H9 (cell line): ENCODE results near the gene PGAM1. TPM values are rescaled to one million over a fixed set of nuclear protein-coding genes. Genes with fewer than 3 reads are reported as not detected.

Source experiments
- DNase-seq: peaks from one replicate; pipeline ENCODE4 v3.0.0-alpha.2; 2017
- H2AFZ ChIP-seq: one replicate; pipeline ENCODE4 v1.6.1; 2013; ENCODE audit warnings: mild to moderate bottlenecking, low read length, control low read depth, moderate library complexity
- H2AK5ac ChIP-seq: 2 replicates; pipeline ENCODE4 v1.6.1; 2013; ENCODE audit warnings: low read length, control low read depth, mixed read lengths; ENCODE audit not compliant: insufficient read length
- H2BK120ac ChIP-seq: one replicate; pipeline ENCODE4 v1.6.1; 2013; ENCODE audit warnings: low read depth, mild to moderate bottlenecking, low read length, control low read depth, inconsistent platforms; ENCODE audit not compliant: poor library complexity, severe bottlenecking
- H2BK12ac ChIP-seq: 2 replicates; pipeline ENCODE4 v1.6.1; 2013; ENCODE audit warnings: low read length, control low read depth, mixed read lengths, low read depth; ENCODE audit not compliant: insufficient read length
- H2BK15ac ChIP-seq: 2 replicates; pipeline ENCODE4 v1.6.1; 2013; ENCODE audit warnings: low read depth, low read length, control low read depth
- H2BK20ac ChIP-seq: one replicate; pipeline ENCODE4 v1.6.1; 2013; ENCODE audit warnings: low read depth, mild to moderate bottlenecking, low read length, control low read depth, inconsistent platforms; ENCODE audit not compliant: poor library complexity, severe bottlenecking
- H2BK5ac ChIP-seq: 2 replicates; pipeline ENCODE4 v1.6.1; 2013; ENCODE audit warnings: low read length, control low read depth, mixed read lengths; ENCODE audit not compliant: insufficient read length
- H3K14ac ChIP-seq: 2 replicates; pipeline ENCODE4 v1.6.1; 2013; ENCODE audit warnings: low read length, control low read depth; ENCODE audit not compliant: insufficient read depth
- H3K18ac ChIP-seq: 2 replicates; pipeline ENCODE4 v1.6.1; 2013; ENCODE audit warnings: low read depth, mild to moderate bottlenecking, mixed read lengths, low read length, control low read depth; ENCODE audit not compliant: insufficient read length
- H3K23ac ChIP-seq: 2 replicates; pipeline ENCODE4 v1.6.1; 2013; ENCODE audit warnings: low read length, control low read depth, mixed read lengths, low read depth; ENCODE audit not compliant: insufficient read length
- H3K23me2 ChIP-seq: 2 replicates; pipeline ENCODE4 v1.6.1; 2013; ENCODE audit warnings: low read depth, mild to moderate bottlenecking, mixed read lengths, low read length, control low read depth; ENCODE audit not compliant: insufficient read length, poor library complexity, severe bottlenecking
- H3K27ac ChIP-seq: 2 replicates; pipeline ENCODE4 v1.5.1; 2013; ENCODE audit warnings: low read length, control low read depth, mixed read lengths, low read depth; ENCODE audit not compliant: insufficient read length
- H3K27me3 ChIP-seq: 2 replicates; pipeline ENCODE4 v1.6.1; 2013; ENCODE audit warnings: low read length, control low read depth, inconsistent platforms; ENCODE audit not compliant: insufficient read depth
- H3K4ac ChIP-seq: 2 replicates; pipeline ENCODE4 v1.6.1; 2013; ENCODE audit warnings: low read depth, mild to moderate bottlenecking, control low read depth, inconsistent platforms, low read length, moderate library complexity
- H3K4me1 ChIP-seq: 2 replicates; pipeline ENCODE4 v1.6.1; 2013; ENCODE audit warnings: low read length, control low read depth, inconsistent platforms; ENCODE audit not compliant: insufficient read depth
- H3K4me2 ChIP-seq: 2 replicates; pipeline ENCODE4 v1.6.1; 2013; ENCODE audit warnings: low read length, control low read depth, mixed read lengths; ENCODE audit not compliant: insufficient read length, insufficient read depth
- H3K56ac ChIP-seq: 2 replicates; pipeline ENCODE4 v1.6.1; 2013; ENCODE audit warnings: low read depth, mild to moderate bottlenecking, mixed read lengths, low read length, control low read depth; ENCODE audit not compliant: insufficient read length
- H3K79me1 ChIP-seq: 2 replicates; pipeline ENCODE4 v1.6.1; 2013; ENCODE audit warnings: low read depth, mild to moderate bottlenecking, moderate library complexity, low read length, control low read depth, inconsistent platforms; ENCODE audit not compliant: insufficient read depth, poor library complexity, severe bottlenecking
- H3K79me2 ChIP-seq: 2 replicates; pipeline ENCODE4 v1.6.1; 2013; ENCODE audit warnings: low read length, control low read depth, inconsistent platforms; ENCODE audit not compliant: insufficient read depth
- H3K9ac ChIP-seq: 2 replicates; pipeline ENCODE4 v1.6.1; 2013; ENCODE audit warnings: low read length, control low read depth, mixed read lengths; ENCODE audit not compliant: insufficient read length; ENCODE audit errors: extremely low read depth
- H3K9me3 ChIP-seq: one replicate; pipeline ENCODE4 v1.6.1; 2013; ENCODE audit warnings: low read depth, low read length, inconsistent platforms; ENCODE audit not compliant: control insufficient read depth
- H3T11ph ChIP-seq: one replicate; pipeline ENCODE4 v1.6.1; 2013; ENCODE audit warnings: mild to moderate bottlenecking, low read length, control low read depth, inconsistent platforms
- H4K20me1 ChIP-seq: one replicate; pipeline ENCODE4 v1.6.1; 2013; ENCODE audit not compliant: control insufficient read depth, insufficient read length, insufficient read depth
- H4K5ac ChIP-seq: 2 replicates; pipeline ENCODE4 v1.6.1; 2013; ENCODE audit warnings: low read depth, mild to moderate bottlenecking, mixed read lengths, low read length, control low read depth; ENCODE audit not compliant: insufficient read length
- H4K8ac ChIP-seq: replicated peaks from 2 replicates; pipeline ENCODE4 v1.6.1; 2013; ENCODE audit warnings: low read length, control low read depth, mixed read lengths, low read depth; ENCODE audit not compliant: insufficient read length
- H4K91ac ChIP-seq: 2 replicates; pipeline ENCODE4 v1.6.1; 2013; ENCODE audit warnings: low read depth, mild to moderate bottlenecking, moderate library complexity, mixed read lengths, low read length, control low read depth; ENCODE audit not compliant: insufficient read length
- H3K27ac Mint-ChIP-seq, 3 experiments: 2 replicates in 2 of 3; 3 replicates in 1 of 3; pipeline ENCODE4 v1.8.0; 2020 to 2021; ENCODE audit warnings: mixed read lengths in 3 of 3, mild to moderate bottlenecking in 1 of 3, moderate library complexity in 1 of 3
- H3K27me3 Mint-ChIP-seq: 2 replicates; pipeline ENCODE4 v1.8.0; 2021; ENCODE audit warnings: low read depth, mild to moderate bottlenecking, moderate library complexity, mixed read lengths
- H3K36me3 Mint-ChIP-seq, 3 experiments: 2 replicates in 2 of 3; 3 replicates in 1 of 3; pipeline ENCODE4 v1.8.0; 2020 to 2021; ENCODE audit warnings: low read depth in 3 of 3, mixed read lengths in 3 of 3; ENCODE audit not compliant: insufficient read depth in 1 of 3
- H3K4me1 Mint-ChIP-seq, 2 experiments: 2 replicates each; pipeline ENCODE4 v1.8.0; 2020; ENCODE audit warnings: mixed read lengths in 2 of 2
- H3K4me3 Mint-ChIP-seq, 2 experiments: 2 replicates in 1 of 2; 3 replicates in 1 of 2; pipeline ENCODE4 v1.8.0; 2020 to 2021; ENCODE audit warnings: mild to moderate bottlenecking in 2 of 2, mixed read lengths in 2 of 2, moderate library complexity in 1 of 2
- H3K9me3 Mint-ChIP-seq, 2 experiments: 2 replicates in 1 of 2; 3 replicates in 1 of 2; pipeline ENCODE4 v1.8.0; 2020; ENCODE audit warnings: mild to moderate bottlenecking in 2 of 2, mixed read lengths in 2 of 2, moderate library complexity in 1 of 2
- WGBS: extraction: QIAGEN DNeasy Blood & Tissue Kit; methylation state at CpG from one replicate; pipeline ENCODE4 v1.1.7; 2013; ENCODE audit warnings: missing lambda C conversion rate, low lambda C conversion rate, mixed read lengths; ENCODE audit not compliant: insufficient read length; ENCODE audit errors: extremely low coverage; 5-methylcytosine and 5-hydroxymethylcytosine counted together
- total RNA-seq: library from RNA; stranded (reverse); gene quantifications from 2 replicates; pipeline ENCODE4 v1.2.1, GENCODE V29; 2021
- TF ChIP-seq, protein P1 (sequence below): fragments of 200-600 bp; sonication (generic); conservative IDR thresholded peaks from 3 replicates; pipeline ENCODE4 v1.8.0; 2021; ENCODE audit warnings: antibody characterized with exemption, mild to moderate bottlenecking

Gene PGAM1
- total RNA-seq, 1 experiment from 2014 or later = 932 TPM

DNA sequence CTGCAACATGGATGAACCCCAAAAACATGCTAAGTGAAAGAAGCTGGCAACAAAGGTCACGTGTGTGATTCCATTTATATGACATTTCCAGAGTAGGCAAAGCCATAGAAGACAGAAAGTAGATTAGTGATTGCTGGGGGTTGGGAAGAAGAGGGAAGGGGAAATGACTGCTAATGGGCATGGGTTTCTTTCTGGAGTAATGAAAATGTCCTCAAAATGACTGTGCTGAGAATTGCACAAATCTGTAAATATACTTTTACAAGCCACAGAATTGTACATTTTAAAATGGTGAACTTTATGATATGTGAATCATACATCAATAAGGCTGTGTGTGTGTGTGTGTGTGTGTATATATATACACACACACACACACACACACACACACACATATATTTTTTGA lies 56.4 kb downstream of the PGAM1 start:
- H2BK20ac ChIP-seq = no peak overlapping the region
- Mint-ChIP-seq H3K4me3 (no peak overlapping the region), H3K36me3 (peaks cover 6 to 36% (median 36%) of the 10 kb centered on the region in 3 experiments; a peak in 6 of 7 replicates), H3K4me1 (peaks cover 20 to 21% of the 10 kb centered on the region in 2 experiments), H3K27me3 (no peaks in the 10 kb centered on the region), H3K9me3 (no peaks in the 10 kb centered on the region), H3K27ac (no peak overlapping the region; a peak in 1 of 7 replicates)
- H2BK12ac ChIP-seq = no peak overlapping the region
- H3K4ac ChIP-seq = no peak overlapping the region
- H3K14ac ChIP-seq = no peak overlapping the region
- no peak overlapping the region for H2AFZ ChIP-seq
- H3K9ac ChIP-seq = no peak overlapping the region
- TF ChIP-seq, protein P1, sequence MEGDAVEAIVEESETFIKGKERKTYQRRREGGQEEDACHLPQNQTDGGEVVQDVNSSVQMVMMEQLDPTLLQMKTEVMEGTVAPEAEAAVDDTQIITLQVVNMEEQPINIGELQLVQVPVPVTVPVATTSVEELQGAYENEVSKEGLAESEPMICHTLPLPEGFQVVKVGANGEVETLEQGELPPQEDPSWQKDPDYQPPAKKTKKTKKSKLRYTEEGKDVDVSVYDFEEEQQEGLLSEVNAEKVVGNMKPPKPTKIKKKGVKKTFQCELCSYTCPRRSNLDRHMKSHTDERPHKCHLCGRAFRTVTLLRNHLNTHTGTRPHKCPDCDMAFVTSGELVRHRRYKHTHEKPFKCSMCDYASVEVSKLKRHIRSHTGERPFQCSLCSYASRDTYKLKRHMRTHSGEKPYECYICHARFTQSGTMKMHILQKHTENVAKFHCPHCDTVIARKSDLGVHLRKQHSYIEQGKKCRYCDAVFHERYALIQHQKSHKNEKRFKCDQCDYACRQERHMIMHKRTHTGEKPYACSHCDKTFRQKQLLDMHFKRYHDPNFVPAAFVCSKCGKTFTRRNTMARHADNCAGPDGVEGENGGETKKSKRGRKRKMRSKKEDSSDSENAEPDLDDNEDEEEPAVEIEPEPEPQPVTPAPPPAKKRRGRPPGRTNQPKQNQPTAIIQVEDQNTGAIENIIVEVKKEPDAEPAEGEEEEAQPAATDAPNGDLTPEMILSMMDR = no peak
- H4K91ac ChIP-seq = no peak overlapping the region
- no peak overlapping the region for H3K56ac ChIP-seq
- no peaks in the 10 kb centered on the region; the same call in 1 of the 2 replicates for H3K79me2 ChIP-seq
- H2BK15ac ChIP-seq = no peak overlapping the region
- no CpG with 5 or more reads among the region's 1 CpG for WGBS
- H3K18ac ChIP-seq = no peak overlapping the region
- H4K20me1 ChIP-seq = no peaks in the 10 kb centered on the region
- no peak overlapping the region for H3T11ph ChIP-seq
- H3K23me2 ChIP-seq = no peaks in the 10 kb centered on the region
- no peak overlapping the region for H3K23ac ChIP-seq
- H4K8ac ChIP-seq = no peak overlapping the region
- peaks cover 10% of the 10 kb centered on the region for H3K79me1 ChIP-seq
- peaks cover 4% of the 10 kb centered on the region; the same call in 1 of the 2 replicates for H3K4me1 ChIP-seq
- no peak overlapping the region for H3K4me2 ChIP-seq
- no peak overlapping the region for H3K27ac ChIP-seq
- H2BK120ac ChIP-seq = no peak overlapping the region
- H2BK5ac ChIP-seq = no peak overlapping the region
- DNase-seq = no peak
- no peaks in the 10 kb centered on the region for H3K9me3 ChIP-seq
- no peak overlapping the region for H2AK5ac ChIP-seq
- no peaks in the 10 kb centered on the region for H3K27me3 ChIP-seq
- H4K5ac ChIP-seq = no peak overlapping the region

Other genes with a start within 250 kb of the PGAM1 start
- gene SLIT1, start 240.2 kb upstream of the PGAM1 start, total RNA-seq = 0.46 and 0.57 TPM in 2 replicates
- 30.5 and 33.2 TPM in 2 replicates for gene ARHGAP19, start 133.6 kb upstream of the PGAM1 start, total RNA-seq
- 7.3 and 8.1 TPM in 2 replicates for gene FRAT1, start 106.9 kb upstream of the PGAM1 start, total RNA-seq
- gene FRAT2, start 91.5 kb upstream of the PGAM1 start, total RNA-seq = 128 and 129 TPM in 2 replicates
- gene RRP12, start 24.9 kb upstream of the PGAM1 start, total RNA-seq = 71.6 and 83.0 TPM in 2 replicates
- 60.3 and 66.4 TPM in 2 replicates for gene EXOSC1, start 19.8 kb downstream of the PGAM1 start, total RNA-seq
- gene ZDHHC16, start 20.0 kb downstream of the PGAM1 start, total RNA-seq = 43.9 and 45.4 TPM in 2 replicates
- gene MMS19, start 72.2 kb downstream of the PGAM1 start, total RNA-seq = 102 and 104 TPM in 2 replicates
- gene UBTD1, start 72.7 kb downstream of the PGAM1 start, total RNA-seq = 18.1 and 19.0 TPM in 2 replicates
- gene ANKRD2, start 146.6 kb downstream of the PGAM1 start, total RNA-seq = not detected in 2 replicates
- 0.72 and 0.79 TPM in 2 replicates for gene HOGA1, start 158.2 kb downstream of the PGAM1 start, total RNA-seq
- gene C10orf62, start 163.5 kb downstream of the PGAM1 start, total RNA-seq = 0.31 TPM in 1 of 2 replicates, not detected in the other
- gene MORN4, start 207.3 kb downstream of the PGAM1 start, total RNA-seq = 11.9 and 12.0 TPM in 2 replicates
- gene PI4K2A, start 214.5 kb downstream of the PGAM1 start, total RNA-seq = 29.8 and 30.9 TPM in 2 replicates